K562 (cell line): ENCODE data around the gene OPCML. TPM values are rescaled to one million over a fixed set of nuclear protein-coding genes. Genes with fewer than 3 reads are reported as not detected.

Source experiments
- ATAC-seq: fragments of 200-7000 bp; cut with Tn5 transposase; 3 replicates; pipeline ENCODE4 v1.9.1; 2020; ENCODE audit warnings: moderate library complexity
- BruUV-seq: library from RNA; stranded (reverse); fragments of 400-500 nt; replicated peaks from 2 replicates; lab custom pipeline; 2021; lab: Mats Ljungman, UMichigan
- CTCF ChIA-PET: fragments of 300-600 bp; formaldehyde crosslinking; extraction: SDS; loops from one replicate; lab custom pipeline; 2021; ENCODE audit warnings: low intra/inter-chr PET ratio; lab: Yijun Ruan, JAX
- POLR2A ChIA-PET: fragments of 300-600, 350-650 bp; sonication (Branson Sonifier 250); formaldehyde crosslinking; extraction: SDS; loops from one replicate; lab custom pipeline; 2021; ENCODE audit warnings: antibody characterized with exemption, inconsistent platforms; lab: Yijun Ruan, JAX
- DNase-seq, 4 experiments: peaks; one replicate each; pipeline versions ENCODE4 v3.0.0 to v3.0.0-alpha.2; 2011 to 2018; ENCODE audit warnings: low spot score in 3 of 4, mixed read lengths in 3 of 4; ENCODE audit errors: extremely low read depth in 1 of 4
- FAIRE-seq: peaks from 2 replicates; lab custom pipeline; 2011; peaks lifted over from hg19 to GRCh38; lab: Jason Lieb, UNC
- H2AFZ ChIP-seq: 2 replicates; pipeline ENCODE4 v1.6.0; 2011; ENCODE audit warnings: low read depth, low read length, control low read depth, inconsistent platforms
- H3K27ac ChIP-seq: fragments of 200-600 bp; 3 replicates; pipeline ENCODE4 v1.8.0; 2011; ENCODE audit warnings: low read depth, mild to moderate bottlenecking, control low read depth, inconsistent platforms, low read length, moderate library complexity, mixed read lengths; ENCODE audit errors: extremely low read depth
- H3K27me3 ChIP-seq, 2 experiments: fragments of 300-600 bp in 1 of 2; 2 replicates in 1 of 2; 3 replicates in 1 of 2; pipeline versions ENCODE4 v1.6.0 to v1.8.0; 2011; ENCODE audit warnings: inconsistent platforms in 2 of 2, low read length in 2 of 2, mild to moderate bottlenecking in 1 of 2, mixed read lengths in 1 of 2, moderate library complexity in 1 of 2; ENCODE audit not compliant: control insufficient read depth in 2 of 2, insufficient read depth in 2 of 2
- H3K36me3 ChIP-seq: fragments of 300-600 bp; 3 replicates; pipeline ENCODE4 v1.8.0; 2011; ENCODE audit warnings: mild to moderate bottlenecking, low read length, inconsistent platforms; ENCODE audit not compliant: control insufficient read depth, insufficient read depth
- H3K4me1 ChIP-seq, 2 experiments: fragments of 200-600 bp in 1 of 2; replicated peaks in 1 of 2; 2 replicates in 1 of 2; 3 replicates in 1 of 2; pipeline versions ENCODE4 v1.5.1 to v1.8.0; 2011; ENCODE audit warnings: inconsistent platforms in 2 of 2, low read length in 2 of 2, mild to moderate bottlenecking in 1 of 2, mixed read lengths in 1 of 2, moderate library complexity in 1 of 2; ENCODE audit not compliant: control insufficient read depth in 2 of 2, insufficient read depth in 2 of 2
- H3K4me2 ChIP-seq: 2 replicates; pipeline ENCODE4 v1.6.1; 2011; ENCODE audit warnings: low read length, control low read depth, inconsistent platforms, mixed read lengths; ENCODE audit not compliant: insufficient read depth
- H3K4me3 ChIP-seq: fragments of 200-600 bp; sonication (generic), shearing (Covaris generic); 2 replicates; pipeline ENCODE4 v1.5.1; 2016; ENCODE audit warnings: control low read depth, inconsistent platforms
- H3K79me2 ChIP-seq: fragments of 200-600 bp; 3 replicates; pipeline ENCODE4 v1.8.0; 2011; ENCODE audit warnings: low read length, inconsistent platforms; ENCODE audit not compliant: control insufficient read depth, insufficient read depth
- H3K9ac ChIP-seq, 2 experiments: 2 replicates each; pipeline versions ENCODE4 v1.6.0 to v1.6.1; 2011; ENCODE audit warnings: low read depth in 2 of 2, low read length in 2 of 2, control low read depth in 1 of 2, inconsistent platforms in 1 of 2, mild to moderate bottlenecking in 1 of 2, mixed read lengths in 1 of 2; ENCODE audit not compliant: insufficient read depth in 1 of 2
- H3K9me1 ChIP-seq: one replicate; pipeline ENCODE4 v1.6.0; 2011; ENCODE audit warnings: inconsistent platforms, mild to moderate bottlenecking, low read length, moderate library complexity; ENCODE audit not compliant: control insufficient read depth, insufficient read depth
- H3K9me3 ChIP-seq: replicated peaks from 2 replicates; pipeline ENCODE4 v1.5.1; 2011; ENCODE audit warnings: low read depth, low read length, inconsistent platforms; ENCODE audit not compliant: control insufficient read depth, insufficient read depth
- H4K20me1 ChIP-seq: replicated peaks from 2 replicates; pipeline ENCODE4 v1.6.1; 2011; ENCODE audit warnings: low read length, inconsistent platforms, mixed read lengths; ENCODE audit not compliant: control insufficient read depth, insufficient read depth
- NCOA6 ChIP-seq: fragments of 450-650 bp; IDR thresholded peaks from 2 replicates; pipeline ENCODE4 v1.6.1; 2017; ENCODE audit warnings: mild to moderate bottlenecking
- POLR2AphosphoS2 ChIP-seq: IDR thresholded peaks from 2 replicates; pipeline ENCODE4 v1.6.1; 2012; ENCODE audit warnings: low read length, improper control_type of control experiment
- TAF1 ChIP-seq: IDR thresholded peaks from 2 replicates; pipeline ENCODE4 v1.6.1; 2011; ENCODE audit warnings: mild to moderate bottlenecking, low read length, moderate library complexity; ENCODE audit not compliant: insufficient read depth, control insufficient read depth, severe bottlenecking; ENCODE audit errors: extremely low read depth
- TARDBP ChIP-seq: fragments of 450-650 bp; IDR thresholded peaks from 2 replicates; pipeline ENCODE4 v1.6.1; 2016
- WGBS: fragments of 100-300 bp; shearing (Covaris generic); methylation state at CpG from one replicate; pipeline ENCODE4 v1.1.6; 2016; ENCODE audit warnings: low coverage, mixed read lengths; ENCODE audit not compliant: insufficient coverage; ENCODE audit errors: missing lambda C conversion rate; 5-methylcytosine and 5-hydroxymethylcytosine counted together
- in situ Hi-C: fragments of 300-500 bp; cut with MboI; formaldehyde crosslinking; loops from 4 replicates; pipeline ENCODE4 v1.15.0; 2018; ENCODE audit warnings: inconsistent platforms, mixed read lengths
- intact Hi-C: fragments of 100-400 bp; cut with micrococcal nuclease; formaldehyde crosslinking; loops from 2 replicates; pipeline ENCODE4 v1.14.2; 2022
- polyA plus RNA-seq, 8 experiments: library from polyadenylated mRNA; depleted of rRNA in 4 of 8; stranded (reverse) in 5 of 8; unstranded in 3 of 8; fragments of >200 nt; fragmentation: Nextera tagmentation in 2 of 8; fragmentation: Illumina TruSeq in 1 of 8; extraction: Ambion mirVana in 2 of 8; extraction: Trizol in 1 of 8; gene quantifications; 2 replicates each; pipeline versions ENCODE4 v1.2.1 to v1.2.3, GENCODE V29; 2011 to 2014; ENCODE audit warnings: inconsistent platforms in 1 of 8, missing spikeins in 1 of 8
- total RNA-seq, 7 experiments: library from RNA; depleted of rRNA in 6 of 7; stranded (reverse); fragments of >200 nt in 6 of 7; fragmentation: Illumina TruSeq in 2 of 7; extraction: Trizol in 2 of 7; gene quantifications; 2 replicates each; pipeline versions ENCODE4 v1.2.1 to v1.2.3, GENCODE V29; 2011 to 2021; ENCODE audit warnings: low replicate concordance in 1 of 7
- TF ChIP-seq, protein P1 (sequence below): fragments of 450-650 bp; IDR thresholded peaks from 2 replicates; pipeline ENCODE4 v1.6.1; 2016; ENCODE audit warnings: low read depth
- TF ChIP-seq, protein P2 (sequence below): fragments of 250-450 bp; sonication (Bioruptor Pico); IDR thresholded peaks from 2 replicates; pipeline ENCODE4 v1.8.0; 2021; ENCODE audit warnings: mild to moderate bottlenecking, moderate library complexity

Gene OPCML
- total and polyA plus RNA-seq, 9 of the 15 experiments (the other 6 are each of a cell fraction or from before 2014, with no cell fraction given), result not detected

DNA sequence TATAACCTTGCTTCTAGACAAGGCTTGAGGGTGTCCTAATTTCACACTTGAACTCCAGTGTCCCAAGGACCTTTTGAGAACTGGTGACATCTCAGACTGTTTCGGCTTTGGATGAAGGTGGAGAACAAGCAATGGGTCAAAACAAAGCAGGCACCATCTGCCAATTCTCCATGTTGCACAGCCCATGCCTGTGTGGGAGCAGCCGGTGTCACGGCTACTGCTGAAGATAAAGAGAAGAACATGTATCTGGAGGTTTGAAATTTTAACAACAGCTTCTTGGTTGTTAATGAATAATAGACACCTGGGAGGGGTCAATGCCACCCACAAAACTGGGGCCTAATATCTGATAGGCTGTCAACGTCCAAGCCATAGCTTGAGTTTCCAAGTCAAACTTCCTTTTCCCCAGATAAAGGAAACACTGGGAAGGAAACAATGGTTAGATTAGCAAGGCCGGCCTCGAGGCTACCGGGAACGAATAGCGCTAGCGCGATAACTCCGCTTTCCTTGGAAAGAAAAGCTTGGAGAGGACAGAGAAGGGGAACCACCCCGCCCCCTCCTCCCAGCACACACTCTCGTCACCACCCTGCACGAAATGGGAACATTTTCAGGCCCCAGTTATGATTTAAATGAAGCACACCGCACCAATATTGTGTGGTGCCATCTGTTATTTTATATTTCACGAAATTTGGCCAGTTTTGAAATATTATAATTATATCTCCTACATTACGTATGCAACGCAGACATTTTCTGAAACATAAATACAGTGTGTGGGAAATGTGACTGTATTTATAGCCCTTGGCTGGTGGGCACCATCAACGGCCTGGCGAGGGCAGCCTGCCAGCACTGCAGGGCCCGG lies 21.8 kb upstream of the OPCML start:
- H3K9ac ChIP-seq, result no peak overlapping the region
- CTCF ChIA-PET, result no interaction called here
- ATAC-seq (no peak), FAIRE-seq (no peak), DNase-seq (no peak)
- no peaks in the 10 kb centered on the region for H3K9me1 ChIP-seq
- no peaks in the 10 kb centered on the region for H4K20me1 ChIP-seq
- H3K36me3 ChIP-seq, result no peaks in the 10 kb centered on the region
- no peaks in the 10 kb centered on the region for H3K4me1 ChIP-seq
- H3K4me3 ChIP-seq, result no peak overlapping the region
- in situ Hi-C loops (no loop called here), intact Hi-C loops (no loop called here)
- H3K79me2 ChIP-seq, result no peaks in the 10 kb centered on the region
- H3K27me3 ChIP-seq, result no peaks in the 10 kb centered on the region
- H3K4me2 ChIP-seq, result no peak overlapping the region
- POLR2A ChIA-PET, result interaction anchor here (0.7 kb wide), 1 partner anchor 176 kb away, joined by 5 read pairs; no protein-coding TSS in a partner anchor
- no peaks in the 10 kb centered on the region for H3K9me3 ChIP-seq
- TF ChIP-seq, protein P1, sequence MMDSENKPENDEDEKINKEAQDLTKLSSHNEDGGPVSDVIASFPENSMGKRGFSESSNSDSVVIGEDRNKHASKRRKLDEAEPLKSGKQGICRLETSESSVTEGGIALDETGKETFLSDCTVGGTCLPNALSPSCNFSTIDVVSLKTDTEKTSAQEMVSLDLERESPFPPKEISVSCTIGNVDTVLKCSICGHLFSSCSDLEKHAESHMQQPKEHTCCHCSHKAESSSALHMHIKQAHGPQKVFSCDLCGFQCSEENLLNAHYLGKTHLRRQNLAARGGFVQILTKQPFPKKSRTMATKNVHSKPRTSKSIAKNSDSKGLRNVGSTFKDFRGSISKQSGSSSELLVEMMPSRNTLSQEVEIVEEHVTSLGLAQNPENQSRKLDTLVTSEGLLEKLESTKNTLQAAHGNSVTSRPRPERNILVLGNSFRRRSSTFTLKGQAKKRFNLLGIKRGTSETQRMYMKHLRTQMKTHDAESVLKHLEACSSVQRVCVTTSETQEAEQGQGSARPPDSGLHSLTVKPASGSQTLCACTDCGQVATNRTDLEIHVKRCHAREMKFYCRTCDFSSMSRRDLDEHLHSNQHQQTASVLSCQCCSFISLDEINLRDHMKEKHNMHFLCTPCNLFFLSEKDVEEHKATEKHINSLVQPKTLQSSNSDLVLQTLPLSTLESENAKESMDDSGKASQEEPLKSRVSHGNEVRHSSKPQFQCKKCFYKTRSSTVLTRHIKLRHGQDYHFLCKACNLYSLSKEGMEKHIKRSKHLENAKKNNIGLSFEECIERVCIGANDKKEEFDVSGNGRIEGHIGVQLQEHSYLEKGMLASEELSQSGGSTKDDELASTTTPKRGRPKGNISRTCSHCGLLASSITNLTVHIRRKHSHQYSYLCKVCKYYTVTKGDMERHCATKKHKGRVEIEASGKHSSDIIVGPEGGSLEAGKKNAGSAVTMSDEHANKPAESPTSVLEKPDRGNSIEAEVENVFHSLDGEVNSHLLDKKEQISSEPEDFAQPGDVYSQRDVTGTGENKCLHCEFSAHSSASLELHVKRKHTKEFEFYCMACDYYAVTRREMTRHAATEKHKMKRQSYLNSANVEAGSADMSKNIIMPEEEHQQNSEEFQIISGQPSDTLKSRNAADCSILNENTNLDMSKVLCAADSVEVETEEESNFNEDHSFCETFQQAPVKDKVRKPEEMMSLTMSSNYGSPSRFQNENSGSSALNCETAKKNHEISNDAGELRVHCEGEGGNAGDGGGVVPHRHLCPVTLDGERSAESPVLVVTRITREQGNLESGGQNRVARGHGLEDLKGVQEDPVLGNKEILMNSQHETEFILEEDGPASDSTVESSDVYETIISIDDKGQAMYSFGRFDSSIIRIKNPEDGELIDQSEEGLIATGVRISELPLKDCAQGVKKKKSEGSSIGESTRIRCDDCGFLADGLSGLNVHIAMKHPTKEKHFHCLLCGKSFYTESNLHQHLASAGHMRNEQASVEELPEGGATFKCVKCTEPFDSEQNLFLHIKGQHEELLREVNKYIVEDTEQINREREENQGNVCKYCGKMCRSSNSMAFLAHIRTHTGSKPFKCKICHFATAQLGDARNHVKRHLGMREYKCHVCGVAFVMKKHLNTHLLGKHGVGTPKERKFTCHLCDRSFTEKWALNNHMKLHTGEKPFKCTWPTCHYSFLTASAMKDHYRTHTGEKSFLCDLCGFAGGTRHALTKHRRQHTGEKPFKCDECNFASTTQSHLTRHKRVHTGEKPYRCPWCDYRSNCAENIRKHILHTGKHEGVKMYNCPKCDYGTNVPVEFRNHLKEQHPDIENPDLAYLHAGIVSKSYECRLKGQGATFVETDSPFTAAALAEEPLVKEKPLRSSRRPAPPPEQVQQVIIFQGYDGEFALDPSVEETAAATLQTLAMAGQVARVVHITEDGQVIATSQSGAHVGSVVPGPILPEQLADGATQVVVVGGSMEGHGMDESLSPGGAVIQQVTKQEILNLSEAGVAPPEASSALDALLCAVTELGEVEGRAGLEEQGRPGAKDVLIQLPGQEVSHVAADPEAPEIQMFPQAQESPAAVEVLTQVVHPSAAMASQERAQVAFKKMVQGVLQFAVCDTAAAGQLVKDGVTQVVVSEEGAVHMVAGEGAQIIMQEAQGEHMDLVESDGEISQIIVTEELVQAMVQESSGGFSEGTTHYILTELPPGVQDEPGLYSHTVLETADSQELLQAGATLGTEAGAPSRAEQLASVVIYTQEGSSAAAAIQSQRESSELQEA, result no peak
- no peak for TF ChIP-seq TAF1
- TF ChIP-seq TARDBP, result no peak
- TF ChIP-seq, protein P2, sequence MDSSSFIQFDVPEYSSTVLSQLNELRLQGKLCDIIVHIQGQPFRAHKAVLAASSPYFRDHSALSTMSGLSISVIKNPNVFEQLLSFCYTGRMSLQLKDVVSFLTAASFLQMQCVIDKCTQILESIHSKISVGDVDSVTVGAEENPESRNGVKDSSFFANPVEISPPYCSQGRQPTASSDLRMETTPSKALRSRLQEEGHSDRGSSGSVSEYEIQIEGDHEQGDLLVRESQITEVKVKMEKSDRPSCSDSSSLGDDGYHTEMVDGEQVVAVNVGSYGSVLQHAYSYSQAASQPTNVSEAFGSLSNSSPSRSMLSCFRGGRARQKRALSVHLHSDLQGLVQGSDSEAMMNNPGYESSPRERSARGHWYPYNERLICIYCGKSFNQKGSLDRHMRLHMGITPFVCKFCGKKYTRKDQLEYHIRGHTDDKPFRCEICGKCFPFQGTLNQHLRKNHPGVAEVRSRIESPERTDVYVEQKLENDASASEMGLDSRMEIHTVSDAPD (CRISPR knock-in tag), result no peak
- TF ChIP-seq POLR2AphosphoS2, result no peak
- TF ChIP-seq NCOA6, result no peak
- no peak overlapping the region for H3K27ac ChIP-seq
- WGBS, result 0% methylated on average over 22 of the region's 22 CpGs
- BruUV-seq, result no TSS peak
- no peak overlapping the region for H2AFZ ChIP-seq
